IMR-90 (cell line): ENCODE data around the gene RAD51B. TPM values are rescaled to one million over a fixed set of nuclear protein-coding genes. Genes with fewer than 3 reads are reported as not detected.

Experiments used
- ATAC-seq: fragments of 200-7000 bp; cut with Tn5 transposase; 2 replicates; pipeline ENCODE4 v1.9.1; 2020; ENCODE audit warnings: low read depth, mild to moderate bottlenecking, moderate library complexity
- BruUV-seq: library from RNA; stranded (reverse); fragments of 400-500 nt; replicated peaks from 2 replicates; lab custom pipeline; 2021; lab: Mats Ljungman, UMichigan
- CTCF ChIA-PET: fragments of 300-600 bp; formaldehyde crosslinking; extraction: SDS; loops from one replicate; lab custom pipeline; 2021; ENCODE audit warnings: antibody characterized with exemption; lab: Yijun Ruan, JAX
- POLR2A ChIA-PET: fragments of 300-600 bp; sonication (Branson Sonifier 250); formaldehyde crosslinking; loops from one replicate; lab custom pipeline; 2022; ENCODE audit warnings: antibody characterized with exemption; ENCODE audit not compliant: unreplicated experiment; lab: Charles Lee
- DNase-seq: peaks from one replicate; pipeline ENCODE4 v3.0.0; 2013
- H2AFZ ChIP-seq: replicated peaks from 2 replicates; pipeline ENCODE3; 2013; ENCODE audit warnings: low read length, mild to moderate bottlenecking; ENCODE audit not compliant: poor library complexity
- H2AK5ac ChIP-seq: 2 replicates; pipeline ENCODE4 v1.6.1; 2013; ENCODE audit warnings: low read depth, low read length, inconsistent platforms
- H2AK9ac ChIP-seq: replicated peaks from 2 replicates; pipeline ENCODE3; 2013; ENCODE audit warnings: mild to moderate bottlenecking, low read depth, low read length, moderate library complexity; ENCODE audit not compliant: poor library complexity
- H2BK120ac ChIP-seq: 2 replicates; pipeline ENCODE4 v1.6.1; 2013; ENCODE audit warnings: low read depth, low read length, inconsistent platforms
- H2BK15ac ChIP-seq: 3 replicates; pipeline ENCODE4 v1.6.1; 2013; ENCODE audit warnings: low read depth, low read length, inconsistent platforms
- H2BK20ac ChIP-seq: 2 replicates; pipeline ENCODE4 v1.6.1; 2013; ENCODE audit warnings: low read depth, mild to moderate bottlenecking, inconsistent platforms, low read length, moderate library complexity
- H2BK5ac ChIP-seq: 2 replicates; pipeline ENCODE4 v1.6.1; 2013; ENCODE audit warnings: mild to moderate bottlenecking, low read depth, low read length, inconsistent platforms; ENCODE audit not compliant: poor library complexity, severe bottlenecking
- H3K14ac ChIP-seq: replicated peaks from 2 replicates; pipeline ENCODE4 v1.6.1; 2013; ENCODE audit warnings: low read depth, low read length, inconsistent platforms
- H3K18ac ChIP-seq: 2 replicates; pipeline ENCODE4 v1.6.1; 2013; ENCODE audit warnings: low read depth, low read length, control low read depth
- H3K23ac ChIP-seq: 2 replicates; pipeline ENCODE4 v1.6.1; 2013; ENCODE audit warnings: low read depth, low read length, inconsistent platforms
- H3K27ac ChIP-seq: 2 replicates; pipeline ENCODE4 v1.5.1; 2013; ENCODE audit warnings: mild to moderate bottlenecking, control low read depth, low read length; ENCODE audit not compliant: insufficient read depth
- H3K27me3 ChIP-seq: 2 replicates; pipeline ENCODE4 v1.6.1; 2013; ENCODE audit warnings: low read length; ENCODE audit not compliant: control insufficient read depth, insufficient read depth
- H3K36me3 ChIP-seq: 2 replicates; pipeline ENCODE4 v1.6.1; 2013; ENCODE audit warnings: low read length, mixed read lengths; ENCODE audit not compliant: control insufficient read depth, insufficient read depth
- H3K4ac ChIP-seq: 2 replicates; pipeline ENCODE4 v1.6.1; 2013; ENCODE audit warnings: low read depth, low read length, inconsistent platforms
- H3K4me1 ChIP-seq: 2 replicates; pipeline ENCODE4 v1.6.1; 2013; ENCODE audit warnings: low read length, mixed read lengths; ENCODE audit not compliant: control insufficient read depth, insufficient read depth
- H3K4me2 ChIP-seq: 2 replicates; pipeline ENCODE4 v1.6.1; 2013; ENCODE audit warnings: low read depth, mild to moderate bottlenecking, control low read depth, low read length, moderate library complexity
- H3K4me3 ChIP-seq: 2 replicates; pipeline ENCODE4 v1.5.1; 2013; ENCODE audit warnings: low read depth, mild to moderate bottlenecking, control low read depth, low read length, moderate library complexity; ENCODE audit not compliant: insufficient read depth
- H3K56ac ChIP-seq: 2 replicates; pipeline ENCODE4 v1.6.1; 2013; ENCODE audit warnings: low read length, inconsistent platforms; ENCODE audit not compliant: insufficient read depth; ENCODE audit errors: extremely low read depth
- H3K79me1 ChIP-seq, 2 experiments: 2 replicates each; pipeline ENCODE4 v1.6.1; 2013; ENCODE audit warnings: low read length in 2 of 2, inconsistent platforms in 1 of 2, low read depth in 1 of 2
- H3K9ac ChIP-seq: 2 replicates; pipeline ENCODE4 v1.6.1; 2013; ENCODE audit warnings: low read depth, low read length, control low read depth
- H3K9me1 ChIP-seq: 2 replicates; pipeline ENCODE4 v1.6.1; 2013; ENCODE audit warnings: low read length, inconsistent platforms; ENCODE audit not compliant: insufficient read depth
- H3K9me3 ChIP-seq: 2 replicates; pipeline ENCODE4 v1.6.1; 2013; ENCODE audit warnings: low read length; ENCODE audit not compliant: control insufficient read depth, insufficient read depth
- H4K20me1 ChIP-seq: 2 replicates; pipeline ENCODE4 v1.6.1; 2013; ENCODE audit warnings: low read length, inconsistent platforms; ENCODE audit not compliant: insufficient read depth
- H4K5ac ChIP-seq: 2 replicates; pipeline ENCODE4 v1.6.1; 2013; ENCODE audit warnings: mild to moderate bottlenecking, low read depth, low read length, control low read depth
- H4K8ac ChIP-seq, 2 experiments: 2 replicates each; pipeline ENCODE4 v1.6.1; 2013; ENCODE audit warnings: low read depth in 2 of 2, low read length in 2 of 2, control low read depth in 1 of 2, inconsistent platforms in 1 of 2
- H4K91ac ChIP-seq: 2 replicates; pipeline ENCODE4 v1.6.1; 2013; ENCODE audit warnings: low read depth, low read length, inconsistent platforms; ENCODE audit not compliant: insufficient read depth
- BHLHE40 ChIP-seq: fragments of 150-350 bp; IDR thresholded peaks from 2 replicates; pipeline ENCODE4 v1.6.1; 2016; ENCODE audit warnings: mild to moderate bottlenecking, low read depth, low read length
- CEBPB ChIP-seq: IDR thresholded peaks from 2 replicates; pipeline ENCODE4 v1.6.1; 2012; ENCODE audit warnings: low read depth, low read length, improper control_type of control experiment
- CHD1 ChIP-seq: IDR thresholded peaks from 2 replicates; pipeline ENCODE4 v1.6.1; 2012; ENCODE audit warnings: low read depth, low read length, improper control_type of control experiment
- ELK1 ChIP-seq: fragments of 150-350 bp; IDR thresholded peaks from 2 replicates; pipeline ENCODE4 v1.6.1; 2016; ENCODE audit warnings: low read depth, mild to moderate bottlenecking, low read length, moderate library complexity, borderline replicate concordance
- MAZ ChIP-seq: IDR thresholded peaks from 2 replicates; pipeline ENCODE4 v1.6.1; 2012; ENCODE audit warnings: low read depth, mild to moderate bottlenecking, low read length, improper control_type of control experiment, moderate library complexity, borderline replicate concordance
- MXI1 ChIP-seq: IDR thresholded peaks from 2 replicates; pipeline ENCODE4 v1.6.1; 2012; ENCODE audit warnings: low read depth, mild to moderate bottlenecking, low read length, moderate library complexity, borderline replicate concordance
- POLR2A ChIP-seq: IDR thresholded peaks from 2 replicates; pipeline ENCODE4 v1.6.1; 2012; ENCODE audit warnings: mild to moderate bottlenecking, low read depth, low read length
- RCOR1 ChIP-seq: IDR thresholded peaks from 2 replicates; pipeline ENCODE4 v1.6.1; 2012; ENCODE audit warnings: mild to moderate bottlenecking, low read length, improper control_type of control experiment; ENCODE audit not compliant: insufficient replicate concordance
- RFX5 ChIP-seq: IDR thresholded peaks from 2 replicates; pipeline ENCODE4 v1.8.0; 2012; ENCODE audit warnings: low read depth, mild to moderate bottlenecking, low read length, moderate library complexity
- WGBS, 2 experiments: methylation state at CpG; one replicate each; pipeline versions ENCODE4 v1.1.5 to v1.1.7; 2013; ENCODE audit warnings: missing lambda C conversion rate in 2 of 2; ENCODE audit not compliant: insufficient read length in 1 of 2; ENCODE audit errors: extremely low coverage in 2 of 2; 5-methylcytosine and 5-hydroxymethylcytosine counted together
- dilution Hi-C: fragments of 300-500 bp; cut with HindIII; formaldehyde crosslinking; loops from one replicate; pipeline ENCODE4 v1.14.3; 2018; ENCODE audit warnings: low sequenced_read_pairs; ENCODE audit not compliant: unreplicated experiment
- in situ Hi-C: fragments of 300-500 bp; cut with MboI; formaldehyde crosslinking; loops from 3 replicates; pipeline ENCODE4 v1.14.3; 2019; ENCODE audit warnings: low sequenced_read_pairs, inconsistent platforms, mixed read lengths
- intact Hi-C: fragments of 100-400 bp; cut with micrococcal nuclease; formaldehyde crosslinking; loops from 2 replicates; pipeline ENCODE4 v1.10.0; 2022
- polyA plus RNA-seq, 3 experiments: library from polyadenylated mRNA; depleted of rRNA; stranded (reverse); fragments of >200 nt; gene quantifications; 2 replicates each; pipeline ENCODE4 v1.2.3, GENCODE V29; 2012; ENCODE audit warnings: low replicate concordance in 1 of 3
- total RNA-seq: library from RNA; depleted of rRNA; stranded (reverse); fragments of >200 nt; gene quantifications from 2 replicates; pipeline ENCODE4 v1.2.3, GENCODE V29; 2012
- TF ChIP-seq, protein P1 (sequence below): conservative IDR thresholded peaks from 2 replicates; pipeline ENCODE4 v1.5.1; 2012; ENCODE audit warnings: mild to moderate bottlenecking, low read depth, low read length, improper control_type of control experiment

The RAD51B gene
- total and polyA plus RNA-seq, 2 of the 4 experiments (the other 2 are of a cell fraction), result 5.1 to 18.8 TPM

GRCh38 chr14:68253878-68254528 is 434.4 kb downstream of the RAD51B start (continued):
- TF ChIP-seq MAZ, result no peak

- Histone ChIP-seq H3K4me3 (no peak overlapping the region), H3K14ac (peak overlapping the region; percentile 39; the same call in 1 of the 2 replicates), H3K9me1 (peaks cover 8% of the 10 kb centered on the region), H2BK20ac (peak overlapping the region; percentile 57), H2AK5ac (no peak overlapping the region), H4K5ac (peak overlapping the region; percentile 55; the same call in 1 of the 2 replicates), H4K91ac (no peak overlapping the region), H2AK9ac (no peak overlapping the region), H2AFZ (no peak overlapping the region), H3K4me2 (peak overlapping the region; percentile 30; the same call in 1 of the 2 replicates), H2BK120ac (peak overlapping the region; percentile 35; the same call in 1 of the 2 replicates), H3K23ac (0 out of 2 replicates have a peak overlapping the region, but pooled peaks have one; percentile 20), H3K79me1 (peaks cover 0 to 4% of the 10 kb centered on the region in 2 experiments; a peak in 1 of 4 replicates), H4K8ac (0 out of 4 replicates have a peak overlapping the region, but pooled peaks of 1 of the 2 experiments have one; percentile 4), H2BK5ac (peak overlapping the region; percentile 13), H3K36me3 (no peaks in the 10 kb centered on the region), H2BK15ac (no peak overlapping the region), H3K9ac (no peak overlapping the region), H4K20me1 (no peaks in the 10 kb centered on the region), H3K56ac (no peak overlapping the region), H3K4ac (0 out of 2 replicates have a peak overlapping the region, but pooled peaks have one; percentile 34), H3K9me3 (no peaks in the 10 kb centered on the region), H3K18ac (peak overlapping the region; percentile 86), H3K4me1 (peaks cover 10% of the 10 kb centered on the region), H3K27me3 (no peaks in the 10 kb centered on the region), H3K27ac (peak overlapping the region; percentile 1; the same call in 1 of the 2 replicates)
- peak; percentile 51 for ATAC-seq
- no CpG with 5 or more reads among the region's 1 CpG for WGBS, 2 experiments
- intact Hi-C loops (no loop called here), dilution Hi-C loops (no loop called here), in situ Hi-C loops (loop anchor here (10.0 kb wide), 1 partner anchor 320 kb away; no protein-coding TSS in a partner anchor)
- peak; percentile 46 for DNase-seq
- CTCF ChIA-PET, result interaction anchor here (1.0 kb wide), 1 partner anchor 410 kb away, joined by 3 read pairs; no protein-coding TSS in a partner anchor
- no peak for TF ChIP-seq MXI1
- TF ChIP-seq, protein P1, sequence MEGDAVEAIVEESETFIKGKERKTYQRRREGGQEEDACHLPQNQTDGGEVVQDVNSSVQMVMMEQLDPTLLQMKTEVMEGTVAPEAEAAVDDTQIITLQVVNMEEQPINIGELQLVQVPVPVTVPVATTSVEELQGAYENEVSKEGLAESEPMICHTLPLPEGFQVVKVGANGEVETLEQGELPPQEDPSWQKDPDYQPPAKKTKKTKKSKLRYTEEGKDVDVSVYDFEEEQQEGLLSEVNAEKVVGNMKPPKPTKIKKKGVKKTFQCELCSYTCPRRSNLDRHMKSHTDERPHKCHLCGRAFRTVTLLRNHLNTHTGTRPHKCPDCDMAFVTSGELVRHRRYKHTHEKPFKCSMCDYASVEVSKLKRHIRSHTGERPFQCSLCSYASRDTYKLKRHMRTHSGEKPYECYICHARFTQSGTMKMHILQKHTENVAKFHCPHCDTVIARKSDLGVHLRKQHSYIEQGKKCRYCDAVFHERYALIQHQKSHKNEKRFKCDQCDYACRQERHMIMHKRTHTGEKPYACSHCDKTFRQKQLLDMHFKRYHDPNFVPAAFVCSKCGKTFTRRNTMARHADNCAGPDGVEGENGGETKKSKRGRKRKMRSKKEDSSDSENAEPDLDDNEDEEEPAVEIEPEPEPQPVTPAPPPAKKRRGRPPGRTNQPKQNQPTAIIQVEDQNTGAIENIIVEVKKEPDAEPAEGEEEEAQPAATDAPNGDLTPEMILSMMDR, result no peak
- no peak for TF ChIP-seq ELK1
- TF ChIP-seq CHD1, result no peak
- TF ChIP-seq RFX5, result no peak
- no peak for TF ChIP-seq RCOR1
- TF ChIP-seq CEBPB, result no peak
- no peak for TF ChIP-seq POLR2A
- TF ChIP-seq BHLHE40, result no peak
- POLR2A ChIA-PET, result interaction anchor here (0.5 to 1.0 kb wide), 2 partner anchors 16 to 428 kb away, joined by 3 to 10 read pairs; no protein-coding TSS in a partner anchor
- BruUV-seq, result no TSS peak
These were observed 435.3 kb downstream of the RAD51B start for GRCh38 chr14:68254669-68255527.
